ENCODE measurements around the gene PAN3. TPM values are rescaled to one million over a fixed set of nuclear protein-coding genes. Genes with fewer than 3 reads are reported as not detected.
A peak's percentile ranks its signal among the peaks of the same experiment; 100 is the strongest.

PAN3 gene
- total RNA-seq, 6 donors from 2014 or later: 30.2 to 69.1 (median 34.1) TPM

GRCh38 chr13:28128030-28128429 lies 10.3 kb upstream of the PAN3 start:
- TF ChIP-seq CTCF (IDR thresholded peaks at IDR 0.05) (no peak), POLR2A (IDR thresholded peaks at IDR 0.05) (no peak), POLR2AphosphoS5 (IDR thresholded peaks at IDR 0.05) (no peak), EP300 (IDR thresholded peaks at IDR 0.05) (no peak)
- Histone ChIP-seq H3K9me3 (no peaks in the 10 kb centered on the region), H3K4me1 (no peaks in the 10 kb centered on the region), H3K27me3 (no peaks in the 10 kb centered on the region), H3K36me3 (no peaks in the 10 kb centered on the region), H3K27ac (no peak overlapping the region), H3K4me3 (no peak overlapping the region)
- no peak for ATAC-seq (ENCODE audit: low FRiP score in 2 of 2)
- no peak for DNase-seq

- DNase-seq: no peak
- TF ChIP-seq POLR2A (IDR thresholded peaks at IDR 0.05) (no peak), CTCF (IDR thresholded peaks at IDR 0.05) (no peak), EP300 (IDR thresholded peaks at IDR 0.05) (no peak), POLR2AphosphoS5 (IDR thresholded peaks at IDR 0.05) (no peak)
- no peaks in the 10 kb centered on the region for H3K4me1 ChIP-seq
- H3K27ac ChIP-seq: no peak overlapping the region
- no peak overlapping the region for H3K4me3 ChIP-seq
- H3K27me3 ChIP-seq: no peaks in the 10 kb centered on the region
- no peaks in the 10 kb centered on the region for H3K36me3 ChIP-seq
- ATAC-seq (ENCODE audit: low FRiP score in 2 of 2): no peak
- no peaks in the 10 kb centered on the region for H3K9me3 ChIP-seq
Measured at GRCh38 chr13:28128926-28129325, 9.4 kb upstream of the PAN3 start.

GRCh38 chr13:28129911-28130693 lies 8.2 kb upstream of the PAN3 start:
- ATAC-seq (ENCODE audit: low FRiP score in 2 of 2) (no peak), DNase-seq (no peak)
- WGBS, 2 donors: 67 to 74% methylated on average over 5 of the region's 5 CpGs

GRCh38 chr13:28131646-28132045 lies 6.7 kb upstream of the PAN3 start:
- no peak overlapping the region for H3K4me3 ChIP-seq
- peaks cover 0 to under 1% (median 0%) of the 10 kb centered on the region in 4 donors for H3K4me1 ChIP-seq
- DNase-seq: no peak
- TF ChIP-seq POLR2A (IDR thresholded peaks at IDR 0.05): no peak
- TF ChIP-seq CTCF (IDR thresholded peaks at IDR 0.05): no peak
- no peak for TF ChIP-seq POLR2AphosphoS5 (IDR thresholded peaks at IDR 0.05)
- no peak for TF ChIP-seq EP300 (IDR thresholded peaks at IDR 0.05)
- no peaks in the 10 kb centered on the region for H3K9me3 ChIP-seq
- no peak overlapping the region for H3K27ac ChIP-seq
- H3K36me3 ChIP-seq: no peaks in the 10 kb centered on the region
- H3K27me3 ChIP-seq: no peaks in the 10 kb centered on the region
- 87 to 90% methylated on average over 11 of the region's 11 CpGs for WGBS, 2 donors
- no peak for ATAC-seq (ENCODE audit: low FRiP score in 2 of 2)

More at GRCh38 chr13:28129911-28130693, 8.2 kb upstream of the PAN3 start:
- no peak for TF ChIP-seq POLR2AphosphoS5 (IDR thresholded peaks at IDR 0.05)
- TF ChIP-seq POLR2A (IDR thresholded peaks at IDR 0.05): no peak
- TF ChIP-seq CTCF (IDR thresholded peaks at IDR 0.05): no peak
- no peak for TF ChIP-seq EP300 (IDR thresholded peaks at IDR 0.05)
- H3K9me3 ChIP-seq: no peaks in the 10 kb centered on the region
- H3K36me3 ChIP-seq: no peaks in the 10 kb centered on the region
- H3K4me3 ChIP-seq: no peak overlapping the region
- H3K4me1 ChIP-seq: no peaks in the 10 kb centered on the region
- no peaks in the 10 kb centered on the region for H3K27me3 ChIP-seq
- no peak overlapping the region for H3K27ac ChIP-seq

GRCh38 chr13:28136916-28137315 lies 1.4 kb upstream of the PAN3 start:
- no peak for TF ChIP-seq POLR2AphosphoS5 (IDR thresholded peaks at IDR 0.05)
- no peak for TF ChIP-seq CTCF (IDR thresholded peaks at IDR 0.05)
- TF ChIP-seq EP300 (IDR thresholded peaks at IDR 0.05): no peak
- Histone ChIP-seq H3K27me3 (no peaks in the 10 kb centered on the region), H3K27ac (peak overlapping the region in 2 of 4 donors; percentile 96 to 99), H3K9me3 (no peaks in the 10 kb centered on the region), H3K4me1 (peaks cover 14 to 32% (median 20%) of the 10 kb centered on the region in 4 donors), H3K4me3 (peak overlapping the region in 3 of 4 donors; percentile 88 to 100 (median 90)), H3K36me3 (no peaks in the 10 kb centered on the region)
- DNase-seq (no peak), ATAC-seq (ENCODE audit: low FRiP score in 2 of 2) (no peak)
- WGBS, 2 donors: 41 to 48% methylated on average over 7 of the region's 7 CpGs
